HG03354 (cell line): Measurements from ENCODE around the gene ARHGAP44.

Source experiments
- ATAC-seq: cut with Tn5 transposase; IDR thresholded peaks from one replicate; pipeline ENCODE4 v1.9.1; 2021; ENCODE audit warnings: mild to moderate bottlenecking; ENCODE audit not compliant: unreplicated experiment, poor library complexity, severe bottlenecking

Gene ARHGAP44

GRCh38 chr17:12883472-12883871, 94.2 kb downstream of the ARHGAP44 start:
- ATAC-seq = no peak

GRCh38 chr17:12887088-12887487, 97.8 kb downstream of the ARHGAP44 start:
- ATAC-seq = no peak

- no peak for ATAC-seq
Measured at GRCh38 chr17:12896180-12896785, 107.0 kb downstream of the ARHGAP44 start.

GRCh38 chr17:12898110-12898509, 108.8 kb downstream of the ARHGAP44 start:
- ATAC-seq = no peak

- ATAC-seq = no peak
Measured at GRCh38 chr17:12899604-12900003, 110.3 kb downstream of the ARHGAP44 start.

GRCh38 chr17:12900474-12900873, 111.2 kb downstream of the ARHGAP44 start:
- no peak for ATAC-seq

GRCh38 chr17:12902046-12902445, 112.7 kb downstream of the ARHGAP44 start:
- no peak for ATAC-seq

GRCh38 chr17:12907477-12907876, 118.2 kb downstream of the ARHGAP44 start:
- no peak for ATAC-seq

GRCh38 chr17:12909046-12909445, 119.7 kb downstream of the ARHGAP44 start:
- ATAC-seq = no peak

GRCh38 chr17:12909511-12909910, 120.2 kb downstream of the ARHGAP44 start:
- ATAC-seq = no peak

GRCh38 chr17:12911239-12911638, 121.9 kb downstream of the ARHGAP44 start:
- ATAC-seq = no peak

- no peak for ATAC-seq
Measured at GRCh38 chr17:12917399-12917798, 128.1 kb downstream of the ARHGAP44 start.

- no peak for ATAC-seq
Measured at GRCh38 chr17:12918142-12918541, 128.8 kb downstream of the ARHGAP44 start.

GRCh38 chr17:12922120-12922519, 132.8 kb downstream of the ARHGAP44 start:
- no peak for ATAC-seq

- ATAC-seq = no peak
Measured at GRCh38 chr17:12924614-12925013, 135.3 kb downstream of the ARHGAP44 start.

GRCh38 chr17:12927001-12927400, 137.7 kb downstream of the ARHGAP44 start:
- ATAC-seq = no peak

- no peak for ATAC-seq
Measured at GRCh38 chr17:12927541-12928425, 138.5 kb downstream of the ARHGAP44 start.

- ATAC-seq = no peak
Measured at GRCh38 chr17:12928736-12929135, 139.4 kb downstream of the ARHGAP44 start.

- ATAC-seq = no peak
Measured at GRCh38 chr17:12936501-12936900, 147.2 kb downstream of the ARHGAP44 start.

- no peak for ATAC-seq
Measured at GRCh38 chr17:12940699-12941098, 151.4 kb downstream of the ARHGAP44 start.

GRCh38 chr17:12947047-12947446, 157.7 kb downstream of the ARHGAP44 start:
- no peak for ATAC-seq
